ENCODE measurements around the gene TMEM217.
"Not testable (repeated sequence)": the region's sequence is repeated elsewhere in the genome, so short reads cannot be mapped to it uniquely, and the experiment has no call there.

Gene TMEM217

DNA sequence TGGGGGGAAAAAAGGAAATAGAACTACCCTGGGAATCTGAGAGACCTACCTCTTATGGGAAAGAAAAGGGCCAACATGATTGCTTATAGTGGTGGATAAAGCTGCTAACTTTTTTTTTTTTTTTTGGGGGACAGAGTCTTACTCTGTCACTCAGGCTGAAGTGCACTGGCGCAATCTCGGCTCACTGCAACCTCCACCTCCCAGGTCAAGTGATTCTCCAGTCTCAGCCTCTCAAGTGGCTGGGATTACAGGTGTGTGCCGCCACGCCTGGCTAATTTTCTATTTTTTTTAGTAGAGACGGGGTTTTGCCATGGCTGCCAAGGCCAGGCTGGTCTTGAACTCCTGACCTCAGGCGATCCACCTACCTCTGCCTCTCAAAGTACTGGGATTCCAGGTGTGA is 39.9 kb downstream of the TMEM217 start:
- no peak for DNase-seq (ENCODE audit: low spot score)

DNA sequence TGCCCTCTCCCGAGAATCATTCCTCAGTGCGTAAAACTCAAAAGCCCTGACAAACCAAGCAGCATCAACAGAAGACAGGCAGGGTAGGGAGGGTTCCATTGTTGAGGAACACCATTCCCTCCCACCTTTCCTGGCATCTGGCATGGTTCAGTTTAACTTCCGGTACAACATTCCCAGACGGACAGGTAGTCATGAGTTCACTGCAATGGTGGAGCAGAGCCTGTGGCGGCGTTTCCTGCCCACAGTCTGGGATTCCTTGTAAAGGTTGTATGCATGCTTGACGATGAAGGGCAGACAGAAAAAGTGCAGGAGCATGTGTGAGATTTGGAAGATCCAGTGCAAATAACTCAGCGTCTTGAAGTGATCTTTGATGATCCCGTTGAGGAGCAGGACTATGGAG is 45.7 kb downstream of the TMEM217 start:
- no peak for DNase-seq (ENCODE audit: low spot score)

DNA sequence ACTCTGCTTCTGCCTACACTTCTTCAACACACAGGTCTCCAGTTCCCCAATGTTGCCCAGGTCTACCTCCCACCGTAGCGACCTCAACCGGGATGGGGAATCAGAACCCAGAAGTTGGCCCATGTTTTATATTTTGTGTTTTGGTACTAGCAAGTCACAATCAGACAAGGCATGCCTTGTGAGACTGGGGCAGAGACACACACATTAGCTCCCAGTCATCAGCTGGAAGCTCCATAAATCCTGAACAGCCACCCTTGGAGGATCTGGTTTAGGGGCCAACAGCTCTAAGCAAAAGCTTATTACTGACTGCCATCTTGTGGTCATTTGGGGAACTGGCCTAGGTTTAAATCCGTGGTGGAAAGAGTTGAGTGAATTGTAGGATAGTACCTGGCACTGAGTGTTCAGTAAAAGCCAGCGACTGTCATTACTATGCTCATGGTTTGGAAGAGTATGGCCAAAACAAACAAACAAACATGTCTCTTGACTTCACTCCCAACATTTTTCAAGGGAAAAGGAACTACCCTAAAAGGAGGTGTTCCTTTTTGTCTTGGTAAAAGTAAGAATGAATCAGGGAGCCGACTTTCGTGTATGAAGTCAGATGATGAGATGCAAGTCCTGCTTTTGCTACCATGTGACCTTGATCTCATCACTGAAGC is 47.5 kb downstream of the TMEM217 start:
- peak; percentile 87 for DNase-seq (ENCODE audit: low spot score)

DNA sequence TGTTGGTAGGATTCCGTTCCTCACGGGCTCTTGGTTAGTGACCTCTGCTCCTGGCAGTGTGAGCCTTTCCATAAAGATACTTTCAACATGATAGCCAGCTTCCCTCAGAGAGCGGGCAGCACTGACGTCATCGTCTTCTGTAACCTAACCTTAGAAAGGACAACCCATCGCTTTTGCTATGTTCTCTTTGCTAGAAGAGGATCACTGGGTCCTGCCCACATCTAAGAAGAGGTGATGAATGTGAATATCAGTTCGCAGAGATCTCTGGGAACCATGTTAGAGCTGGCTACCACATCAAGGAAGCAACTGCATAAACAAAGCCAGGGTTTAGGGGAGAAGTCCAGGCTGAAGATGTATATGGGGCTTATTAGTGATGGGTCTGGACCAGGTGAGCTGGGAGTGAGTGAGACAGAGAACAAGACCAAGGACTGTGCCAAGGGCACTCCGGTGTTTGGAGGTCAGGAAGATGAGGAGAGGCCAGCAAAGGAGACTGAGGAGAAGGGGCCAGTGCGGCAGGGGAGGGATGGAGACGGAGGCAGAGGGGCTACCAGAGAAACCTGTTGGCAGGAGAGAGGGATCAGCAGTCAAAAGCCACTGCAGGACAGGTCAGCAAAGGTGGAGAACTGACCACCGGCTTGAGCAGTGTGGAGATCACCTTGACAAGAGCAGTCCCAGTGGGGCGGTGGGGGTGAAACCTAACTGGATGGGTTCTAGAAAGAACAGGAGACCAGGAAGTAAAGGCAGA is 48.3 kb downstream of the TMEM217 start:
- no peak for DNase-seq (ENCODE audit: low spot score)

DNA sequence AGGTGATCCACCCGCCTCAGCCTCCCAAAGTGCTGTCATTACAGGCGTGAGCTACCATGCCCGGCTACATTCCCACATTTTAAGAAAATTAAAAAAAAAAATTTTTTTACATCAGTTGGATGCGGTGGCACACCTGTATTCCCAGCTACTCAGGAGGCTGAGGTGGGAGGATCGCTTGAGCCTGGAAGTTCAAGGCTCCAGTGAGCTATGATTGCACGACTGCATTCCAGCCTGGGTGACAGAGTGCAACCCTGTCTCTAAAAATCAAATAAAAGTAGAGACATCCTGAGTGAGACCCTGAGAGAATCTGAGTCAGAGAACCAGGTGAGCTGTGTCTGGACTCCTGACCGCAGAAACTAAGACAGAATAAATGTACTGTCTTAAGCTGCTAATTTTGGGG is 49.2 kb downstream of the TMEM217 start:
- DNase-seq (ENCODE audit: low spot score): no peak

DNA sequence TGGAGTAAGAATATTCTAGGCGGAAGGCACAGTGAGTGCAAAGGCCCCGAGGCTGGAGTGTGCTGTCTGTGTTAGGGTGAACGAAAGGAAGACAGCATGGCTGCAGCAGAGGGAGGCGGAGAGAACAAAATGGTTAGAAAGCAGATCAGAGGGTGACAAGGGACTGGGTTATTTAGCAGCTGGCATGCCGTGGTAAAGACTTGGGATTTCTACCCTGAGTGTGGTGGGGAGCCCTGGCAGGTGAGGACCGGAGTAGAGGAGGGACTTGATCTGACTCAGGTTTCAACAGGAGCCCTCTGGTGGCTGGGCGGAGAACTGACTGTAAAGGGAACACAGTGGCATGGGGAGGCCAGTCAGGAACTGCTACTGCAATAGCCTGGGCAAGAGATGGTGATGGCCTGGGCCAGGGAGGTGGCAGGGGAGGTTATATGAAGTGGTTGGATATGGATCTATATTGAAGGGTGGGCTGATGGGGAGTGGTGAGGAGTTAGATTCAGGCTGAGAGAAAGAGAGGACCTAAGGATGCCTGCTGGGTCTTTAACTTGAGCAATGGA is 50.0 kb downstream of the TMEM217 start:
- peak; percentile 77 for DNase-seq (ENCODE audit: low spot score)

DNA sequence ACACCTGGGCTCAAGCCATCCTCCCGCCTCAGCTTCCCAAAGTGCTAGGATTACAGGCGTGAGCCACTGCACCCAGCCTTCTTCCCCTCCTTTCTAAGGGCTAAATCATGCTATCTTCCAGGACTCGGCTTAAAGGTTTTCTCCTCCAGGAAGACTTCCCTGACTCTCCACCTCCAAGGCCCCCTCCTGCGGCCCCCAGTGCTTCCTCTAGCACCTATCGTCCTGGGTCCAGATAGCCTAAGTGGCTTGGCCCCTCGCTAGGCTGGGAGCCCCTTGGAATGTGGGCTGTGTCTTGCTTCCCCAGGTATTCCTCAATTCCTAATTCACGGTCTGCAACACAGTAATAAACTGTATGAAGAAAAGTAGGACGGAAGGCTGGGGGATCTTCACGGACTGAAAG is 51.3 kb downstream of the TMEM217 start:
- DNase-seq (ENCODE audit: low spot score): no peak

DNA sequence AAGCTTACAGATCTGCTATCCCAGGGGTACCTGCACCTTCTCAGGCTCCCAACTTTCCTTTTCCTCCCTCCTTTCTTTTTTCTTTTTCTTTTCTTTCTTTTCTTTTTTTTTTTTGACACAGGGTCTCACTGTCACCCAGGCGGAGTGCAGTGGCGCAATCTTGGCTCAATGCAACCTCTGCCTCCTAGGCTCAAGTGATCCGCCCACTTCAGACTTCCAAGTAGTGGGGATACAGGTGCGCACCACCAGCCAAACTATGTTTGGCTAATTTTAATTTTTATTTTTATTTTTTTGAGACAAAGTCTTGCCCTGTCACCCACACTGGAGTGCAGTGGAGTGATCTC is 52.0 kb downstream of the TMEM217 start:
- DNase-seq (ENCODE audit: low spot score): no peak

DNA sequence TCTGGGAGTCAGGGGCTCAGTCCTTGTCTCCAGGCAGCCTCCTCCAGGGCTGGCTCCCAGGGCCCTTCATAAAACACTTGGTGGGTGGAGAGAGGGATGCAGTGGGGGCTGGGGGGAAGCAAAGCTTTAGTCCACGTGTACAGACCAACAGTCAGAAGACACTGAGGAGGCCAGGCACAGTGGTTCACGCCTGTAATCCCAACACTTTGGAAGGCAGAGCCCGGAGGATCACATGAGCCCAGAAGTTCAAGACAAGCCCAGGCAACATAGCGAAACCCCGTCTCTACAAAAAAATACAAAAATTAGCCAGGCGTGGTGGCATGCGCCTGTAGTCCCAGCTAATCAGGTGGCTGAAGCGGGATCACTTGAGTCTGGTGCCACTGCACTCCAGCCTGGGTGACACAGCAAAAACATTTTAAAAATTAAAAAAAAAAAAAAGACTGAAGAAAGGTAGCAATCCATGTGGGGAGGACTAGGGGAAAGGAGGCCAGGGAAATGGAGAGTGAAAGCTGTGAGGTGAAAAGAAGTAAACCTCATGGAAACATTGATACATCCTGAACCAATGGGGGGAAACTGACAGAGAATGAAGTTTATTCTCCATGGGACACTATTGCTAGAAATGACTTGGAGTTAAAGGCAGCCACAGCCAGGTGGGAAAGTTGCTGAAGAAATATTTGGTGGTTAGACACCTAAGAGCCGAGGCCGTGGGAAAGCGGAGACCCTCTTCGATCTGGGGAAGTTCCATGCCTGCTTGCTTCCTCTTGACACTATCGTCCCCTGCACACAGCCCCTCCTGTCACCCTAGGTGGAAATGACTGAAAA is 52.6 kb downstream of the TMEM217 start:
- no peak for DNase-seq (ENCODE audit: low spot score)

DNA sequence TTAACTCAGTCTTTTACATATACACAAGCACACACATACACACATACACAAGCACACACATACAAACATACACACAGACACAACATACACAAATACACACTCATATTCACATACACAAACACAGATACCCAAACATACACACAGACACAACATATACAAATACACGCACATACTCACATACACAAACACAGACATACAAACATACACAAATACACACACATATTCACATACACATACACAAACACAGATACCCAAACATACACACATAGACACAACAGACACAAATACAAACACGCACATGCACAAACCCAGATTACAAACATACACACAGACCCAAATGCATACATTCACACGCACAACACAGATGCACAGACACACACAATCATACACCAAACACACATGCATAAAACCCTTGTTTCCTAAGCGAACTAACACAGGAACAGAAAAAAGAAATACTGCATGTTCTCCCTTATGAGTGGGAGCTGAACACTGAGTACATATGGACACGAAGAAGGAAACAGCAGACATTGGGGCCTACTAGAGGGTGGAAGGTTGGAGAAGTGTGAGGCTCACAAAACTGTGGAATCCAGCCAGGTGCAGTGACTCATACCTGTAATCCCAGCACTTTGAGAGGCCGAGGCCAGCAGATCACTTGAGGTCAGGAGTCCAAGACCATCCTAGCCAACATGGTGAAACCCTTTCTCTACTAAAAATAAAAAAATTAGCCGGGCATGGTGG is 53.8 kb downstream of the TMEM217 start:
- no peak for DNase-seq (ENCODE audit: low spot score)

DNA sequence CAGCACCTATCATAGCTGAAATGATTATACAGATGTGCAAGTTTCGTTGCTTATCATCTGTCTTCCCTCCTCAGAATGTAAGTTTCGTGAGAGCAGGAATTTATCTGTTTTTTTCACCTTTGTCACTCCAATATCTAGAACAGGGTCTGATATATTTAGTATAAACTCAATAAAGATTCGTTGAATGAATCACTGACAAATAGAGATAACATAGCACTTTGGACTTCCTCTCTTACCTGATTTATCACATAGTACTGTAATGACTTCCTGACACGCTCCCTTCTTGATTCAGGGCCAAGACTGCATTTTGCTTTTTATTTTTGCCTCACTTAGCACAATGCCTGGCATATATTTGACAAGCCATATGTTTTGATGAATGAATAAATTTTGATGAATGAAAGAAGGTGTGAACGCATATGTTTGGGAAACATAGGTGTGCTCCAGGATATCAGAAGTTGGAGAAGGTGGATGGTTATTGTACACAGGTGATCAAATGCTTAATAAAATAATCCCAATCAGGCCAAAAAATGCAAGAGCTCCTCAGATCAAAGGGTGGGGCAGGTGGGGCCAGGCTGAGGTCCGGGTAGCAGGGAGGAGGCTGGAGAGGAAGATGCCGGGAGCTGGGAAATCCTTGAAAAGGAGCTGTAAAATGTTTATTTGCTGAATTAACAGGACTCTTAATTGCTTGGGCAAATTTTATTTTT is 55.0 kb downstream of the TMEM217 start:
- DNase-seq (ENCODE audit: low spot score): no peak

DNA sequence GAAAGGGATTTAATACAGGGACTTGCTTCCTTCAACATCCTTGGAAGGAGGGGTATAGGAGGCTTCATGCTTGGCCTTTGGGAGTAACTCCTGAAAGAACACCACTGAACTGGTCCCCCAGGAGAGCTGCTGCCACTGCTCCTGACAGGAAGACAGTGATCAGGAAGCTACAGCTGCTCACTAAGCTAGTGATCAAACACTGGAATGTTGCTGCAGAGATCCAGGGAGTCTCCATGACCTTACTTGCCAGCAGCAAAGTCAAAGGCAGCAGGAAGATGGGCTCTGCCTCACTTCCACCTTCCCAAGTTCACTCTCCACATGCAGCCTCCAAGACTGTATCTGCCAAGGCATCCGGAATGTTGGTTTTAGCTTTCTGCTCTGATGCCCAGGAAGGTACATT is 56.2 kb downstream of the TMEM217 start:
- DNase-seq (ENCODE audit: low spot score): no peak

DNA sequence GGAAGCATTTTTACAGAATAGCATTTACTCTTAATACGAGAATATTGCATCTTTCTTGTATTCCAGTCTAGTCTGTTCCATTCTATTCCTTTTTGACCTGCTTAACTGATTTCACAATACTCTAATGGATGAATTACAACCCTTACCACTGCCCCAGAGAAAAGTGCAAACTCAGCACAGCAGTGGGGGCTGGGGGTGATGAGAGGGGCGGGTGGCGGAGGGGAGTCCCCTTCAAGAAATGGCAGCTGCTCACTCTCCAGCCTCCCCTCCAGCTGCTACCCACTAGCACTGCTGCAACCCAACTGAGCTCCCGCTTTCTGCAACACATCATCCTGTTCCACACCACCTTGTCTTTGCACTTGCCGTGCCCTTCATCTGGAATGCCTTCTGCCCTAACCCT is 57.9 kb downstream of the TMEM217 start:
- DNase-seq (ENCODE audit: low spot score): no peak

DNA sequence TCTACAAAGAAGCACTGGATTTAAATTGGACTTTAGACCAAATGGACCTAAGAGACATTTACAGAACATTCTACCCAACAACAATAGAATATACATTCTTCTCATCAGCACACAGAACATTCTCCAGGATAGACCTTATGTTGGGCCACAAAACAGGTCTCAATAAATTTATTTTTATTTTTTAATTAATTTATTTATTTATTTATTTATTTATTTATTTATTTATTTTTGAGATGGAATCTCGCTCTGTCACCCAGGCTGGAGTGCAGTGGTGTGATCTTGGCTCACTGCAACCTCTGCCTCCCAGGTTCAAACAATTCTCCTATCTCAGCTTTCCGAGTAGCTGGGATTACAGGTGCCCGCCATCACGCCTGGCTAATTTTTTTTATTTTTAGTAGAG is 61.5 kb downstream of the TMEM217 start:
- DNase-seq (ENCODE audit: low spot score): not testable (repeated sequence)

DNA sequence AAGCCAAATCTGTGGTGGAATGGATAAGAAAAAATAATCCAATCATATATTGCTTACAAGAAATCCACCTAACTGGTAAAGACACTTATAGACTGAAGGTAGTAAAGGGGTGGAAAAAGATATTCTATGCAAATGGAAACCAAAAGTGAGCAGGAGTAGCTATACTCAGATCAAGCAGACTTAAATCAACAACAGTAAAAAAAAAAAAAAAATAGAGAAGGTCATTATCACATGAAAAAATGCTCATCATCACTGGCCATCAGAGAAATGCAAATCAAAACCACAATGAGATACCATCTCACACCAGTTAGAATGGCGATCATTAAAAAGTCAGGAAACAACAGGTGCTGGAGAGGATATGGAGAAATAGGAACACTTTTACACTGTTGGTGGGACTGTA is 63.1 kb downstream of the TMEM217 start:
- DNase-seq (ENCODE audit: low spot score): not testable (repeated sequence)

DNA sequence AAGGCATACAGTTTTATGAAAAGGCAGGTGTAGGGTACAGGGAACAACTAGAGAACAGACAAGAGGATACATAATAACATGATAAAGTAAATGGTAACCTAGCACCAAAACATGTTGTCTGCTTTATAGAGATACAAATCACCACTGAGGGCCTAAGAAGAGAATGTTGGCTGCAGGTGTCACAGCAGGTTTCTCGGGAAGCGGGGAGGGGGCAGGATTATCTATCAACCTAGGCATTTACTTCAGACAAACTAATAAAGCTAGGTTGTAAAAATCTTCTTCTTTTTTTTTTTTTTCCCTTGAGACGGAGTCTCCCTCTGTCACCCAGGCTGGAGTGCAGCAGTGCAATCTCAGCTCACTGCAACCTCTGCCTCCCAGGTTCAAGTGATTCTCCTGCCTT is 65.3 kb downstream of the TMEM217 start:
- DNase-seq (ENCODE audit: low spot score): no peak

DNA sequence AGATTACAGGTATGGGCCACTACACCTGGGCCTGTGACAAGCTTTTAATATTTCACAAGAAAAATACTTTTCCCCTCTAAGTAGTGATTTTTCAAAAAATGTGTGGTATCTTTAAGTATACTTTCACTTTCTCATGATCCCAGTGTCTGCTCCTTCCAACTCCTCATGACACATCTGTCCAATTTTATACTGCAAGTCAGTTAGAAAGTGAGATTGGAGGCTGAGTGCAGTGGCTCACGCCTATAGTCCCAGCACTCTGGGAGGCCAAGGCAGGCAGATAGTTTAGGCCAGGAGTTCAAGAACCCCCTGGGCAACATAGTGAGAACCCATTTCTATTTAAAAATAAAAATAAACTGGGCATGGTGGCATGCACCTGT is 67.8 kb downstream of the TMEM217 start:
- DNase-seq (ENCODE audit: low spot score): no peak

DNA sequence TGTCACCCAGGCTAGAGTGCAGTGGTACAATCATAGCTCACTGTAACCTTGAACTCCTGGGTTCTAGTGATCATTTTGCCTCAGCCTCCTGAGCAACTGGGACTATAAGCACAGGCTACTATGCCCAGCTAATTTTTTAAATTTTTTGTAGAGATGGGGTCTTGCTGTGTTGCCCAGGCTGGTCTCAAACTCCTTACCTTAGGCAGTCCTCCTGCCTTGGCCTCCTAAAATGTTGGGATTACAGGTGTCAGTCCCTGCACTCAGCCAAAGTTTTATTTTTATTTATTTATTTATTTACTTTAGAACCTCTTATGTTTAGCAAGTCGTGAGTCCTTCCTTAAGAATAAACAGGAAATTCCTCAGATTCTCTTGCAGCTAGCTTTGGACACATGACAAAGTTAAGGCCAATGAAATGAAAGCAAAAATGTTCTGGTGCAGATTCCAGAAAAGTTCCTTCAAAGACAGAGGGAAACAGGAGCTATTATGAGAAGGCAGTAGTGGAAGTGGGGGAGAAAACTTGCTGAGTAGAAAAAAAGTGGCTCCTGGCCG is 68.9 kb downstream of the TMEM217 start:
- DNase-seq (ENCODE audit: low spot score): no peak

DNA sequence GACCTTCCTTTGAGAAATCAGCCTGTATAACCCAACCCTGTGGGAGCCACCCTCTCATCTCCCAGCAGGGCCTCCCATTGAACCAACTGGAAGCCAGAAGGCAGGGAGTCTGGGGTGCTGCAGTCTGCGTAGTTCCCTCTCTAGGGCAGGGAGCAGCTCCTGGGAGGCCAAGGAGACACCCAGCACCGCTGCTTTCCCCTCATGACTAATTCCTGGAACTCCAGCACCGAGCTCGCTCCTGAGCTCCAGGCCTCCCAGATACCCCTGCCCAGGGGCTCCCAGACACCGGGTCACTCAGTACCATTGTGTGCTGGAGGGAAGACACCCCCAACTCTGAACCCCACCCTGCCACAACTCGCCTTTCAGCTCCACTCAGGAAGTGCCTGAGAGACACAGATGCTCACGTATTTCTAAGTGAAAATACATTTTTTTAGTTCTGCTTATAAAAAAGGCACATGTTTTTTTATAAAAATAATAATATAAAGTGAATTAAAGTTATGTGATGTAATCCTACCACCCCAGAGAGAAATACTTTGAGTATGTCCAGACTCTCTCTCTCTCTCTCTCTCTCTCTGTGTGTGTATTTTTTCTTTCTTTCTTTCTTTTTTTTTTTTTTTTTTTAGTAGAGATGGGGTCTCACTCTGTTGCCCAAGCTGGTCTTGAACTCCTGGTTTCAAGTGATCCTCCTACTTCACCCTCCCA is 70.5 kb downstream of the TMEM217 start:
- DNase-seq (ENCODE audit: low spot score): no peak

DNA sequence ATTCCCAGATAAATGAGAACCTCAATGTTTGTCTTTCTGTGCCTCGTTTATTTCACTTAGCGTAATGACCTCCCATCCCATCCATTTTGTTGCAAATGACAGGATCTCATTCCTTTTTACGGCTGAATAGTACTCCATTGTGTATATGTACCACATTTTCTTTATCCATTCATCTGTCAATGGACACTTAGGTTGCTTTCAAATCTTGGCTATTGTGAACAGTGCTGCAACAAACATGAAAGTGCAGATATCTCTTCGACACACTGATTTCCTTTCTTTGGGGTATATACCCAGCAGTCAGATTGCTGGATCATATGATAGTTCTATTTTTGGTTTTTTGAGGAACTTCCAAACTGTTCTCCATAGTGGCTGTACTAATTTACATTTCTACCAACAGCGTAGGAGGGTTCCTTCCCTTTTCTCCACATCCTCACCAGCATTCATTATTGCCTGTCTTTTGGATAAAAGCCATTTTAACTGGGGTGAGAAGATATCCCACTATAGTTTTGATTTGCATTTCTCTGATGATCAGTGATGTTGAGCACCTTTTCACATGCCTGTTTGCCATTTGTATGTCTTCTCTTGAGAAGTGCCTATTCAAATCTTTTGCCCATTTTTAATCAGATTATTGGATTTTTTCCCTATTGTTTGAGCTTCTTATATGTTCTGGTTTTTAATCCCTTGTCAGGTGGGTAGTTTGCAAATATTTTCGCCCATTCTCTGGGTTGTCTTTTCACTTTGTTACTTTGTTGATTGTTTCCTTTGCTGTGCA is 71.8 kb downstream of the TMEM217 start:
- DNase-seq (ENCODE audit: low spot score): not testable (repeated sequence)
